Activated effector memory CD4-positive, alpha-beta T cell treated with anti-CD3 and anti-CD28 coated beads, Interleukin-2, amount 50 U/mL, for 16 hours (primary cell): Measurements from ENCODE around the gene DEUP1.
"Not testable (repeated sequence)": the region's sequence is repeated elsewhere in the genome, so short reads cannot be mapped to it uniquely, and the experiment has no call there.

ENCODE experiments used
- DNase-seq: peaks from one replicate; pipeline ENCODE4 v3.0.0-alpha.2; 2020

Gene DEUP1

GRCh38 chr11:93330446-93330984 is at the start of gene DEUP1:
Gene DEUP1 (plus strand): TSS chr11:93330742. CDS start chr11:93332260, 1,518 bp downstream.
- peak; percentile 61 for DNase-seq

DNA sequence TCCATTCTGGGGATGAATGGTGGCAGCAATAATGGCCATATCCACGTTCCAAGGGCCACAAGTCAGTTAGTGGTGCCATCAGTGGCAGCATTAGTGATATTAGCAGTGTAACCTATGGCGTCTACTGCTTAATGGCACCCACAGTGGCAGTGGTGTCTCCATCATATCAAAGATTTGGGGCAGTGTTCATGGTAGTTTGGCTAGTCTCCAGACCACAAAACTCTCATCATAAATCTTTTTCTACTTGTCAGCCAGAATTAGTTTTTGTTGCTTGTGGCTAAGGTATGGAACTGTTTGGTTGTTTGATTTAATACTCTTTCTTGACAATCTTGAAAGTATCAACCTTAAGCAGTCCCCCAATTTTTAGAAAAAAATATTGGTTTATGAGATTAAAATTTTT is 45.1 kb upstream of the DEUP1 start:
- no peak for DNase-seq

DNA sequence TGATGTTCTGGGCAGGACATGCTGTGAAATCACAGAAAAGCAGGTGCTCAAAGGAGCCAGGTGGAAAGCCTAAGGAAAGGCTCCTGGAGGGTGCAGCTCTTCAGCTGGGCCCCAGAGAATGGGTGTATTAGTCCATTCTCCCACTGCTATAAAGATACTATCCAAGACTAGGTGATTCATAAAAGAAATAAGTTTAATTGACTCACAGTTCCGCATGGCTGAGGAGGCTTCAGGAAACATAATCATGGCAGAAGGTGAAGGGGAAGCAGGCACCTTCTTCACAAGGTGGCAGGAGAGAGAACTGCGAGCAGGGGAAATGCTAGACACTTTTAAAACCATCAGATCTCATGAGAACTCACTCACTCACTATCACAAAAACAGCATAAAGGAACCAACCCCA is 43.1 kb upstream of the DEUP1 start:
- DNase-seq: no peak

DNA sequence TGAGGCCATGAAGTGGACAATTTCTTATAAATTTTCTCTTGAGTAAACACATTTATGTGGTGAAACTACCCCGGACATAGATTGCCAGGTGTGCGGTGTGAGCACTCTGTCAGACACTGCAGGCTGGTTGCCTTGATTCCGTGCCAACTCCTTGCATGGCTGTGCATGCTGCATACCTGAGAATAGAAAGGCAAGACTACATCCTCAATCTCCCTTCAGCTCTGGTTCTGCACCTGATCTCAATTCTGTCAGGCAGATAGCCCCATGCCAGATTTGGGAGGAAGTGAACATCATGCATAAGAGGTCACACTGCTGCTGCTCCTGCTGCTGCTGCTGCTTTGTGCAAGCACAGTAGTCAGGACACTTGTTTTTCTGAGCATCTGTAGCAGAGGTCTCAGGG is 42.5 kb upstream of the DEUP1 start:
- DNase-seq: no peak

DNA sequence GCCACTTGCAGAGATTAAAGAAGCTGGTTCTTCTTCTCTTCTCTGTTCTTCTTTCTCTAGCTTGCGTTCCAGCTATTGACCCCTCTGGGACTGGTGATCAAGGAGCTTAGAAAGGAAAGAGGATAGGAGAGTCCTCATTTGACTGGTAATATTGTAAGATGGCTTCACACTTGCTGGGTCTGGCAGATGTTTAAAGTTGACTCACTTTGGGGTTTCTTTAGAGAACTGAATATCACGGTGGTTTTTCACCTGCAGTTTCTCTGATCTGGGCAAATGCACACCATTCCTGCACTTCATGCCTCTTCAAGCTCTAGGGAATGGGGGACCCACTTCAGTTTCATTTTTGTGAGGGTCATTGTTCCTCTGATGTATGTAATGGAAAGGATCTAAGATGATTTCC is 41.8 kb upstream of the DEUP1 start:
- DNase-seq: no peak

- DNase-seq: no peak
These were observed 40.6 kb upstream of the DEUP1 start for GRCh38 chr11:93289782-93290463.

DNA sequence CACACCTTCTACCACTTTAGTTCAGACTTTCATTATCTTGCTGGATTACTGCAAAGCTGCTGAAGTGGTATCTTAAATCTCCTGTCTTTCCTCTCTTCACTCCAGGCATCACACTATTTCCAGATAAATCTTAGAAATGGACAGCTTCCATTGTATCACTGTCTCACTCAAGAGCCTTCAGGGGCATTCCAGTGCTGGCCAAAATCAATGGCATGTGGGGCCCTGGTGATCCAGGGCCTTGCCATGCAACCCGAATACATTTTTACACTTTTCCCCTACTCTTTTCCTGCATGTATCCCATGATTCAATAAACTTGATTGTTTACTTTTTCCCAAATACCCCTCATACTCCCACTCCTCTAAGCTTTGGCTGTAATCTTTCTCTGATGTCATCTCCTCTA is 39.4 kb upstream of the DEUP1 start:
- no peak for DNase-seq

DNA sequence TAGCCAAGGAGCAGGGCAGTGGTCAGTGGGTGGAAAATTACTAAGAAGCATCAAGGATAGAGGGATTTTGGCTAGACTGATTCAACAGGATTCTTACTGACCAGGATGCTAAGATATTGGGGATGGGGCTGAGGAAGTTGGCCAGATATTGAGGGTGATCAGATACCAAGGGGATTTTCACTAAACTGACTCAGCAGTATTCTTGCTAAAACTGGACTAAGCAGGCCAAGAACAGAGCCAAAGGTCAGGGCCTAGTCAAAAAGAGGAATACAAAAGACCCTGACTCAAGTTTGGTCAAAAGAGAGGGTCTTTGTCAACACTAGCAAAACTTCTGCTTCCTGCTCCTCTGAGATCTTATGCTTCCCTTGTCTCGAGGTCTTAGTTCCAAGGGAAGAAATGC is 38.6 kb upstream of the DEUP1 start:
- no peak for DNase-seq

- no peak for DNase-seq
These were observed 34.5 kb upstream of the DEUP1 start for GRCh38 chr11:93295921-93296575.

DNA sequence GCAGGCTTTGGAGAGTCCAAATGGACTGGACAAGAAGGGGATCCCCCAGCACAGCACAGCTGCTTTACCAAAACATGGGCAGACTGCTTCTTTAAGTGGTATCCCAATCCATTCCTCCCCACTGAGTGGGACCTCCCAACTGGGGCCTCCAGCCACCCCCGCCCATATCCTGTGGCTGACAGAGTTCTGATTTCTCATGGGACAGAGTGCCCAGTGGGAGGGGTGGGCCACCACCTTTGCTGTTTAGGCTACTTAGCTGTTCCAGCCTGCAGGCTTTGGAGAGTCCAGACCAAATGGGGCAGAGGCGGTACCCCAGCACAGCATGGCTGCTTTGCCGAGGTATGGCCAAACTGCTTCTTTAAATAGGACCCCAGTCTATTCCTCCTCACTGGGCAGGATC is 26.9 kb upstream of the DEUP1 start:
- no peak for DNase-seq

DNA sequence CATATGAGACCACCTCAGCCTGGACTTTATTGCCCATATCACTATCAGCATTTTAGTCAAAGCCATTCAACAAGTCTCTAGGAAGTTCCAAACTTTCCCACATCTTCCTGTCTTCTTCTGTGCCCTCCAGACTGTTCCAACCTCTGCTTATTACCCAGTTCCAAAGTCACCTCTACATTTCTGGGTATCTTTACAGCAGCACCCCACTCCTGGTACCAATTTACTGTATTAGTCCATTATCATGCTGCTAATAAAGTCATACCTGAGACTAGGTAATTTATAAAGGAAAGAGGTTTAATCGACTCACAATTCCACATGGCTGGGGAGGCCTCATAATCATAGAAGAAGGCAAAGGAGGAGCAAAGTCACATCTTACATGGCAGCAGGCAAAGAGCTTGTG is 16.1 kb upstream of the DEUP1 start:
- DNase-seq: not testable (repeated sequence)

DNA sequence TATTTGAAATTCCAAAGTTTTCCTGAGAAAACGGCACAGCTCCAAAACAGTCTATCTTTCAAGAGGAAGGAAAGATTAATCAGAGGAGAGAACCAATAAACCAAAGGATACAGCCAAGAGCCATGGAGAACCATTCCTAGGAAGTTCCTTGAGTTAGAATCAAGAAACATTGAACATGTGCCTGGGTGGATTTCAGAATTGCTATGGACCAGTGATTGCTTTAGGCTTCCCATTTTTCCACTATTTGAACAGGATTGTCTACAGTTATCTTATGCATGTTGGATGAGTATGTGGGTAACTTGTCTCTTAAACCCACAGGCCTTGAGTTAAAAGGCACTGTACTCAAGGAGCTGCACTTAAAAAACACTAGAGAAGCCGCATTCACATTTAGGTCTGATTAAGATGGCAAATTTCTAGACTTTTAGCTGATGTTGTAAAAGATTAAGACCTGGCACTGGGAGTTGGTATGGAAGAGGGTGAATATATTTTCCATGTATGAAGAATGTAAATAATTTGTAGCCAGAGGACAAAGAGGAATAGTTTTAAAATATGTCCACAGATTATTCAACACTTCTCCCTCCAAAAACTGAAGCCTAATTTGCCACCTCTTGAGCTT is 11.2 kb upstream of the DEUP1 start:
- no peak for DNase-seq

GRCh38 chr11:93320230-93320629 is 10.3 kb upstream of the DEUP1 start:
- no peak for DNase-seq

- DNase-seq: no peak
These were observed 8.3 kb upstream of the DEUP1 start for GRCh38 chr11:93322207-93322606.

DNA sequence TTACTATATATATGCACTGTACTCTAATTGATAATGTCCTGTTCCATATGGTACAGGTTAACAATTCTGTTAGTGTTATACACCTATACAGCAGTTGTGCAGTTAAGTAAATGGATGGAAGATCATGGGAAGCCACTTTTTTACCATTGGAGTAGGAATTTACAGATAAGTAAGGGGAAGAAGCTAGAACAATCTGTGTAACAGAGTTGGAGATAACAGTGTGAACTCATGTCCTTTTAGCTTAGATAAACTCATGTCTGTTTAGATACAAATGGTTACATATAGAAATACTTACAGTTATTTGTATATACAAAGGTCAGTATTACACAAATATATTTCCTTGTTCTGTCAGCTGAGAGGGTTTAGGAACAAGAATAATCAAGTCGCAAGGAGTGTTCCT is 6.8 kb upstream of the DEUP1 start:
- DNase-seq: no peak

GRCh38 chr11:93324500-93324899 is 6.0 kb upstream of the DEUP1 start:
- no peak for DNase-seq

- DNase-seq: no peak
These were observed 3.9 kb upstream of the DEUP1 start for GRCh38 chr11:93326681-93327080.

GRCh38 chr11:93329936-93330445 is 551 bp upstream of the DEUP1 start:
- DNase-seq: no peak

DNA sequence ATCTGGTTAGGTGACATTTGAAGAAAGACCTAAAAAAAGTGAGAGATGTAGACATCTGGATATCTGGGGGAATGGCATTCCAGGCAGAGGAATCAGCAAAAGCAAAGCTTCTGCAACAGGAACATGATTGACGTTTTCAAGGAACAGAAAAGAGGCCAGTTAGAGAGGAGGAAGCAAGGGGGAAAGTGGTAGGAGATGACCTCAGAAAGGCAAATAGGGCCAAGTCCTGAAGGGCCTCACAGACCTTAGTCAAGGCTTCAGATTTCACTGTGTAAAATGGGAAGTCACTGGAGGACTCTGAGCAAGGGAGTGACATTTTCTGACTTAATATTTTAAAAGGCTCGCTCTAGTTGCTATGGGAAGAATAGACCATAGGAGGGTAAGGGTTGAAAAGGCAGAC is 9.7 kb downstream of the DEUP1 start:
- no peak for DNase-seq

GRCh38 chr11:93344855-93345333 is 14.4 kb downstream of the DEUP1 start:
- DNase-seq: no peak

- DNase-seq: no peak
These were observed 18.4 kb downstream of the DEUP1 start for GRCh38 chr11:93348930-93349329.

GRCh38 chr11:93350835-93351234 is 20.3 kb downstream of the DEUP1 start:
- no peak for DNase-seq

DNA sequence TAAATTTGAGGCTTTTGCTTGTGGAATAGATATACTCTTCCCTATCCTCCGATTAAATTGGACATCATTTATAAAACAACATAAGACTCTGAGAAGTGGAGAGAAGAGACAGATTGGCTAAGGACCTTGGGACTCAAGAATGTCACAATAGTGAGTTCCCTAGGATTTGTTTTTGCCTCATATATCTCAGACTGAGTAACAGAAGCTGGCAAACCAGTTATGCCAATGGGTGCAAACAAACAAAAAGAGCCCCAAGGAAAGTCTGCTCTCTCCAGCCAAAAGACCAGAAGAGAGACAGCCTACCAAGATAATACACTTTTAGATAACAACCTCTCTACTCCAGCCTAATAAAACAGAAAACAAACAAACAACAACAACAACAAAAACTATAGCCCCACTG is 28.9 kb downstream of the DEUP1 start:
- DNase-seq: no peak

- no peak for DNase-seq
These were observed 30.9 kb downstream of the DEUP1 start for GRCh38 chr11:93361435-93361834.
